BJ (cell line): ENCODE results near the gene ZBTB6. TPM values are rescaled to one million over a fixed set of nuclear protein-coding genes. Genes with fewer than 3 reads are reported as not detected.
"Not testable (repeated sequence)": the region's sequence is repeated elsewhere in the genome, so short reads cannot be mapped to it uniquely, and the experiment has no call there.

Source experiments
- CTCF ChIA-PET: fragments of 350-600 bp; formaldehyde crosslinking; extraction: SDS; loops from one replicate; lab custom pipeline; 2021; ENCODE audit warnings: antibody characterized with exemption, inconsistent platforms; lab: Yijun Ruan, JAX
- POLR2A ChIA-PET: fragments of 300-600 bp; sonication (Branson Sonifier 250); formaldehyde crosslinking; extraction: SDS; loops from one replicate; lab custom pipeline; 2021; ENCODE audit warnings: antibody characterized with exemption; lab: Charles Lee
- DNase-seq: peaks from one replicate; pipeline ENCODE4 v3.0.0-alpha.2; 2011; ENCODE audit warnings: low read depth
- H3K27me3 ChIP-seq: 2 replicates; pipeline ENCODE4 v1.6.0; 2011; ENCODE audit warnings: low read length; ENCODE audit not compliant: control insufficient read depth, insufficient read depth
- H3K36me3 ChIP-seq: 2 replicates; pipeline ENCODE4 v1.5.1; 2011; ENCODE audit warnings: low read length; ENCODE audit not compliant: control insufficient read depth, insufficient read depth
- H3K4me3 ChIP-seq: 2 replicates; pipeline ENCODE4 v1.5.1; 2011; ENCODE audit warnings: low read depth, mild to moderate bottlenecking, control low read depth, low read length
- CTCF ChIP-seq: IDR thresholded peaks from 2 replicates; pipeline ENCODE4 v1.5.1; 2011; ENCODE audit warnings: low read depth, mild to moderate bottlenecking, control low read depth, inconsistent platforms, low read length, moderate library complexity; ENCODE audit not compliant: insufficient read depth
- polyA plus RNA-seq: library from polyadenylated mRNA; depleted of rRNA; stranded (reverse); fragments of >200 nt; gene quantifications from 2 replicates; pipeline ENCODE4 v1.2.3, GENCODE V29; 2011

The ZBTB6 gene
- polyA plus RNA-seq, 1 experiment, result 2.5 TPM

- H3K27me3 ChIP-seq, result no peaks in the 10 kb centered on the region
- H3K36me3 ChIP-seq, result peaks cover 33% of the 10 kb centered on the region
- TF ChIP-seq CTCF, result no peak
- CTCF ChIA-PET, result no interaction called here
- DNase-seq, result no peak
- POLR2A ChIA-PET, result no interaction called here
- H3K4me3 ChIP-seq, result no peak overlapping the region
Measured at GRCh38 chr9:122879443-122879842, 33.7 kb downstream of the ZBTB6 start.

- Histone ChIP-seq H3K27me3 (no peaks in the 10 kb centered on the region), H3K36me3 (peaks cover 32% of the 10 kb centered on the region), H3K4me3 (no peak overlapping the region)
- ChIA-PET POLR2A (no interaction called here), CTCF (no interaction called here)
- no peak for DNase-seq
- no peak for TF ChIP-seq CTCF
Measured at GRCh38 chr9:122875523-122875922, 37.6 kb downstream of the ZBTB6 start.

- CTCF ChIA-PET, H3K4me3 ChIP-seq, DNase-seq, H3K27me3 ChIP-seq, H3K36me3 ChIP-seq, POLR2A ChIA-PET: not testable (repeated sequence)
Measured at GRCh38 chr9:122867276-122867675, 45.8 kb downstream of the ZBTB6 start.

- no peak overlapping the region for H3K4me3 ChIP-seq
- no peak for TF ChIP-seq CTCF
- DNase-seq, result no peak
- CTCF ChIA-PET, result no interaction called here
- POLR2A ChIA-PET, result no interaction called here
- H3K36me3 ChIP-seq, result peaks cover 2% of the 10 kb centered on the region; the same call in 1 of the 2 replicates
- H3K27me3 ChIP-seq, result no peaks in the 10 kb centered on the region
Measured at GRCh38 chr9:122866079-122866478, 47.0 kb downstream of the ZBTB6 start.

GRCh38 chr9:122865300-122865699 is 47.8 kb downstream of the ZBTB6 start:
- Histone ChIP-seq H3K36me3 (peaks cover 1% of the 10 kb centered on the region; the same call in 1 of the 2 replicates), H3K27me3 (no peaks in the 10 kb centered on the region), H3K4me3 (no peak overlapping the region)
- TF ChIP-seq CTCF, result no peak
- no peak for DNase-seq
- POLR2A ChIA-PET, result no interaction called here
- CTCF ChIA-PET, result no interaction called here

GRCh38 chr9:122863407-122863806 is 49.7 kb downstream of the ZBTB6 start:
- Histone ChIP-seq H3K27me3 (no peaks in the 10 kb centered on the region), H3K36me3 (peaks cover 1% of the 10 kb centered on the region), H3K4me3 (no peak overlapping the region)
- no peak for DNase-seq
- ChIA-PET CTCF (no interaction called here), POLR2A (no interaction called here)
- TF ChIP-seq CTCF, result no peak
